ENCODE data around the gene SERPINA12.
"Not testable (repeated sequence)": the region's sequence is repeated elsewhere in the genome, so short reads cannot be mapped to it uniquely, and the experiment has no call there.

The SERPINA12 gene

GRCh38 chr14:94536836-94537235 lies 27.6 kb upstream of the SERPINA12 start:
- DNase-seq = no peak

GRCh38 chr14:94535506-94535905 lies 26.2 kb upstream of the SERPINA12 start:
- DNase-seq = no peak

GRCh38 chr14:94532447-94532846 lies 23.2 kb upstream of the SERPINA12 start:
- DNase-seq = no peak

GRCh38 chr14:94531187-94531586 lies 21.9 kb upstream of the SERPINA12 start:
- no peak for DNase-seq

GRCh38 chr14:94524093-94524492 lies 14.8 kb upstream of the SERPINA12 start:
- no peak for DNase-seq

GRCh38 chr14:94523265-94523664 lies 14.0 kb upstream of the SERPINA12 start:
- DNase-seq = no peak

- no peak for DNase-seq
Observed at GRCh38 chr14:94522115-94522724, 13.0 kb upstream of the SERPINA12 start.

GRCh38 chr14:94521375-94522114 lies 12.3 kb upstream of the SERPINA12 start:
- DNase-seq = no peak

- DNase-seq = no peak
Observed at GRCh38 chr14:94517641-94518257, 8.5 kb upstream of the SERPINA12 start.

GRCh38 chr14:94517248-94517640 lies 8.0 kb upstream of the SERPINA12 start:
- no peak for DNase-seq

- no peak for DNase-seq
Observed at GRCh38 chr14:94515856-94516255, 6.6 kb upstream of the SERPINA12 start.

GRCh38 chr14:94515426-94515825 lies 6.2 kb upstream of the SERPINA12 start:
- no peak for DNase-seq

- DNase-seq = no peak
Observed at GRCh38 chr14:94514351-94514750, 5.1 kb upstream of the SERPINA12 start.

- not testable (repeated sequence) for DNase-seq
Observed at GRCh38 chr14:94510481-94510880, 1.2 kb upstream of the SERPINA12 start.

- DNase-seq = no peak
Observed at GRCh38 chr14:94505641-94506040, 3.6 kb downstream of the SERPINA12 start.

GRCh38 chr14:94505206-94505605 lies 4.1 kb downstream of the SERPINA12 start:
- DNase-seq = no peak

- no peak for DNase-seq
Observed at GRCh38 chr14:94501588-94502516, 7.4 kb downstream of the SERPINA12 start.

- DNase-seq = no peak
Observed at GRCh38 chr14:94500264-94500663, 9.0 kb downstream of the SERPINA12 start.

GRCh38 chr14:94499673-94500072 lies 9.6 kb downstream of the SERPINA12 start:
- DNase-seq = no peak

GRCh38 chr14:94498215-94498614 lies 11.1 kb downstream of the SERPINA12 start:
- DNase-seq = no peak

- DNase-seq = no peak
Observed at GRCh38 chr14:94494085-94494484, 15.2 kb downstream of the SERPINA12 start.

- no peak for DNase-seq
Observed at GRCh38 chr14:94491511-94491910, 17.8 kb downstream of the SERPINA12 start.

GRCh38 chr14:94489336-94489735 lies 19.9 kb downstream of the SERPINA12 start:
- DNase-seq = no peak
